Measurements from ENCODE around the gene EXOC6B. TPM values are rescaled to one million over a fixed set of nuclear protein-coding genes. Genes with fewer than 3 reads are reported as not detected.

EXOC6B gene
- total and polyA plus RNA-seq, 12 donors: 16.3 to 243 (median 144) TPM

DNA sequence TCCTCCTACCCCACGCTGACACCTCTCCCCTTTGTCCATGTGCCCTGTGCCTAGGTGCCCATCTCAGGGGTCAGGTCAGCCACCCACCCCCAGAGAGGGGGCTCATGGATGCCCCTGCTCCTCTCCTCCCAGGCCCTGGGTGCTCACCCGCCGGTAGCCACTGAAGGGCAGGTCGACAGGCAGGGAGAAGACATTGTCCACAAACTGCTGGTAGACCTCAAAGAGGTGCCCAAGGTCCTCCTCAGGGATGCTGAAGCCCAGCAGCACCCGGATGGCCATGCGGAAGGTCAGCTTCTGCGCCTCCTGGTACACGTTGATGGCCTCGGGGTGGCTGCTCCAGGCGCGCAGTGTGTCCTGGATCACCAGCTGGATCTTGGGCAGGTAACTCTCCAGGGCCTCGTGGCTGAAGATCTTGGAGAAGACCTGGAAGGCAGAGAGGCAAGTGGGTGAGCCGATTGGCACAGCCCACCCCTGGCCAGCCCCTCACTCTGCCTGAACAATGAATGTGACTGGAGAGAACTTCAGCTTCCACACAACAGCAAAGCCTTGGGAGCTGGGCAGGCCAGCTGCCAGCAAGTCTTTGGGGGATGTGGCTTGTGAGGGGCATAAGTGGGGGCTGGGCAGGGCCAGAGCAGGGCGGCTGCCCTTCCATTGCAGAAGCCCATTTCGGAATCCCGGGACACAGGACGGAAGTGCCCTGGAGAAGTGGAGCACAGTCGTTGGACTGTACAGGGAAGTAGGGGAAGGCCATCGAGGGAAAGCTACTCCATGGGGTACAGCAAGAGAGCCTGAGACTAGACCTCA is 690.6 kb downstream of the EXOC6B start:
- H3K27me3 ChIP-seq: peaks cover 0 to 17% (median 0%) of the 10 kb centered on the region in 7 donors
- 93 to 94% methylated on average over 19 of the region's 19 CpGs for WGBS, 2 donors
- H3K9me3 ChIP-seq: no peaks in the 10 kb centered on the region
- H3K4me3 ChIP-seq: no peak overlapping the region
- TF ChIP-seq, protein P1, sequence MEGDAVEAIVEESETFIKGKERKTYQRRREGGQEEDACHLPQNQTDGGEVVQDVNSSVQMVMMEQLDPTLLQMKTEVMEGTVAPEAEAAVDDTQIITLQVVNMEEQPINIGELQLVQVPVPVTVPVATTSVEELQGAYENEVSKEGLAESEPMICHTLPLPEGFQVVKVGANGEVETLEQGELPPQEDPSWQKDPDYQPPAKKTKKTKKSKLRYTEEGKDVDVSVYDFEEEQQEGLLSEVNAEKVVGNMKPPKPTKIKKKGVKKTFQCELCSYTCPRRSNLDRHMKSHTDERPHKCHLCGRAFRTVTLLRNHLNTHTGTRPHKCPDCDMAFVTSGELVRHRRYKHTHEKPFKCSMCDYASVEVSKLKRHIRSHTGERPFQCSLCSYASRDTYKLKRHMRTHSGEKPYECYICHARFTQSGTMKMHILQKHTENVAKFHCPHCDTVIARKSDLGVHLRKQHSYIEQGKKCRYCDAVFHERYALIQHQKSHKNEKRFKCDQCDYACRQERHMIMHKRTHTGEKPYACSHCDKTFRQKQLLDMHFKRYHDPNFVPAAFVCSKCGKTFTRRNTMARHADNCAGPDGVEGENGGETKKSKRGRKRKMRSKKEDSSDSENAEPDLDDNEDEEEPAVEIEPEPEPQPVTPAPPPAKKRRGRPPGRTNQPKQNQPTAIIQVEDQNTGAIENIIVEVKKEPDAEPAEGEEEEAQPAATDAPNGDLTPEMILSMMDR (IDR thresholded peaks at IDR 0.05): no peak
- no peak overlapping the region for H3K27ac ChIP-seq
- ATAC-seq (no peak), DNase-seq (no peak)
- intact Hi-C loops (cut with DNase I): loop anchor here in 4 of 10 donors (5.0 to 10.0 kb wide), 3 partner anchors 208 to 580 kb away; no protein-coding TSS in a partner anchor
- peaks cover 11 to 24% (median 15%) of the 10 kb centered on the region in 9 donors for H3K4me1 ChIP-seq
- peaks cover 0 to 10% (median 0%) of the 10 kb centered on the region in 9 donors for H3K36me3 ChIP-seq

DNA sequence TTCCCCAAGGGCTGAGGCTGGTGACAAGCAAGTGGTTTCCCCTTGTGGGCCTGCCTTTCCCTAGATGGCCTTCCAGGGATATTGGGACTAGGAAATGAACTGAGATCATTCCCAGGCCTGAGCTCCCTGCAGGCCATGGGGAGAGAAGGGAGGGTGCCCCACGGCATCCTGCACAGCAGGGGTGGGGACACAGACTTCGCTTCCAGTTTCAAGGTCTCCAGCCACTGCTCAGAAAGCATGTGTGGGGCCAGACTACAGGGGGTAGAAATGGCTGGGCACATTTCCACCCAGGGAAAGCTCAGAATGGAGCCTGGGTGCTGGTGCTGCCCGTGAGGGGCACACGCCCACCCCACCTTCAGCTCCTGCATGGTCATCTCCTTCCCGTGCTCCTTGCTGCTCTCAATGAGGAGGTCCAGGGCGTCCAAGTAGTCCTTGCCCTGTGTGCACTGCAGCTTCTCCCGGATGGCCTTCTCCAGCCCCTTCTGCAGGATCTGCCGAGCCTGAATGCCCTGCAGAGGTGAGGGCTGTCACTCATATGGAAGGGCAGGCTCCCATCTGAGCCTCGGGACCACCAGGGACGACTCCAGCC is 691.3 kb downstream of the EXOC6B start:
- H3K36me3 ChIP-seq: peaks cover 0 to 10% (median 0%) of the 10 kb centered on the region in 9 donors
- no peak for DNase-seq
- H3K9me3 ChIP-seq: no peaks in the 10 kb centered on the region
- peaks cover 0 to 17% (median 0%) of the 10 kb centered on the region in 7 donors for H3K27me3 ChIP-seq
- 88 to 90% methylated on average over 10 of the region's 10 CpGs for WGBS, 2 donors
- no peak for ATAC-seq
- TF ChIP-seq, protein P1 (IDR thresholded peaks at IDR 0.05): no peak
- H3K27ac ChIP-seq: no peak overlapping the region
- H3K4me3 ChIP-seq: no peak overlapping the region
- peaks cover 11 to 24% (median 15%) of the 10 kb centered on the region in 9 donors for H3K4me1 ChIP-seq
- intact Hi-C loops (cut with DNase I): loop anchor here in 1 of 10 donors (10.0 kb wide), 1 partner anchor 580 kb away; no protein-coding TSS in a partner anchor

DNA sequence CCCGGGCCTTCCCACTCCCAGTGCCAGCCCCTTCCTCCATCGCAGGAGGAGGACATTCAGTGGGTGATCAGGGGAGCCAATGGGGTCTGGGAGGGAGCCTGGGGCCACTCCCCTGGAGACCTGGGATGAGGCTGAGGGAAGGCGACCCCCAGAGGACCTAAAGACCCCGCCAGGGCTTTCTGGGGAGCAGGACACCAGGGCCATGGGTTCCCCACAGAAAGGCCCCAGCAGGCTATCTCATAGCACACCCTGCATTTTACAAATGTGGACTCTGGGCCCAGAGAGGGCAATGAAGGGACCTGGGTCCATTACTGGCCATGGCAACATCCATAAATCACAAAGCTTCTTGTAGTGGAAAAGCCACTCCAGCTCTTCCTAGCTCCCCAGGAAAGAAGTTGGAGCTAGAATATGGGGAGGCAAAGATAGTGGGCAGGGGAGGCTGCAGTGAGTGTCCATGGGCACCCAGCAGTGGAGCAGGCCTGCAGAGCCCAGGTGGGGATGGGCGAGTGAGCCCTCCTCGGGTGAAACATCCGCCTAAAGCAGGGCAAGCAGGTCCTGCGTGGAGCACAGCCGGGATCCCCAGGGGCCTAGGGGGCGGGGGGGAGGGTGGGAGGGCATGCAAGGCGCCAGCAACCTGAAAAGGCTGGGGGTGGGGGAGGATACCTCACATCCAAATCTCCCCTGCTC is 692.0 kb downstream of the EXOC6B start:
- TF ChIP-seq, protein P1 (IDR thresholded peaks at IDR 0.05): no peak
- no peaks in the 10 kb centered on the region for H3K9me3 ChIP-seq
- DNase-seq (no peak), ATAC-seq (no peak)
- H3K36me3 ChIP-seq: peaks cover 0 to 10% (median 0%) of the 10 kb centered on the region in 9 donors
- WGBS, 2 donors: 93% methylated on average over 11 of the region's 11 CpGs
- intact Hi-C loops (cut with DNase I): loop anchor here in 1 of 10 donors (10.0 kb wide), 1 partner anchor 579 kb away; no protein-coding TSS in a partner anchor
- peaks cover 11 to 20% (median 14%) of the 10 kb centered on the region in 9 donors for H3K4me1 ChIP-seq
- H3K27ac ChIP-seq: no peak overlapping the region
- peaks cover 0 to 17% (median 0%) of the 10 kb centered on the region in 7 donors for H3K27me3 ChIP-seq
- H3K4me3 ChIP-seq: no peak overlapping the region

Measured in heart right ventricle (tissue), 16 donors.